Hepatocyte (in vitro differentiated cells): ENCODE data around the gene ERBB4. TPM values are rescaled to one million over a fixed set of nuclear protein-coding genes. Genes with fewer than 3 reads are reported as not detected.

Source experiments
- DNase-seq: peaks from one replicate; pipeline ENCODE4 v3.0.0-alpha.2; 2016; ENCODE audit warnings: low spot score
- H2AFZ ChIP-seq: fragments of 200-600 bp; sonication (generic); 2 replicates; pipeline ENCODE4 v1.6.0; 2016; ENCODE audit warnings: antibody characterized with exemption, mild to moderate bottlenecking
- H3K27ac ChIP-seq: fragments of 200-600 bp; sonication (generic); 2 replicates; pipeline ENCODE4 v1.5.1; 2016; ENCODE audit warnings: mild to moderate bottlenecking
- H3K27me3 ChIP-seq: fragments of 200-600 bp; sonication (generic); 2 replicates; pipeline ENCODE4 v1.6.1; 2016
- H3K36me3 ChIP-seq: fragments of 200-600 bp; sonication (generic); replicated peaks from 2 replicates; pipeline ENCODE4 v1.5.1; 2016; ENCODE audit warnings: low read depth; ENCODE audit not compliant: insufficient read depth
- H3K4me1 ChIP-seq: fragments of 200-600 bp; sonication (generic); 2 replicates; pipeline ENCODE4 v1.5.1; 2016; ENCODE audit warnings: mild to moderate bottlenecking, moderate library complexity; ENCODE audit not compliant: insufficient read depth
- H3K4me2 ChIP-seq: fragments of 200-600 bp; sonication (generic); 2 replicates; pipeline ENCODE4 v1.6.0; 2016
- H3K4me3 ChIP-seq: fragments of 200-600 bp; sonication (generic); 2 replicates; pipeline ENCODE4 v1.5.1; 2016; ENCODE audit warnings: mild to moderate bottlenecking
- H3K79me2 ChIP-seq: fragments of 200-600 bp; sonication (generic); 2 replicates; pipeline ENCODE4 v1.6.0; 2017; ENCODE audit warnings: mild to moderate bottlenecking
- H3K9me2 ChIP-seq: fragments of 200-600 bp; sonication (generic); replicated peaks from 2 replicates; pipeline ENCODE4 v1.6.0; 2017; ENCODE audit warnings: mild to moderate bottlenecking; ENCODE audit not compliant: insufficient read depth
- H3K9me3 ChIP-seq: fragments of 200-600 bp; sonication (generic); 2 replicates; pipeline ENCODE4 v1.5.1; 2016; ENCODE audit warnings: low read depth, mild to moderate bottlenecking
- H4K20me1 ChIP-seq: fragments of 200-600 bp; sonication (generic); 2 replicates; pipeline ENCODE4 v1.6.0; 2016; ENCODE audit warnings: mild to moderate bottlenecking; ENCODE audit not compliant: insufficient read depth, poor library complexity, severe bottlenecking
- EZH2 ChIP-seq: fragments of 200-600 bp; sonication (generic); IDR thresholded peaks from 2 replicates; pipeline ENCODE4 v1.6.1; 2016; ENCODE audit warnings: antibody characterized with exemption, mild to moderate bottlenecking, borderline replicate concordance
- EZH2phosphoT487 ChIP-seq: fragments of 200-600 bp; sonication (generic); IDR thresholded peaks from one replicate; pipeline ENCODE4 v1.6.1; 2018; ENCODE audit warnings: antibody characterized with exemption, mild to moderate bottlenecking, low read depth, moderate library complexity; ENCODE audit not compliant: unreplicated experiment, severe bottlenecking
- WGBS: methylation state at CpG from one replicate; pipeline ENCODE4 v1.1.6; 2016; ENCODE audit warnings: low lambda C conversion rate; ENCODE audit errors: missing lambda C conversion rate; 5-methylcytosine and 5-hydroxymethylcytosine counted together
- polyA plus RNA-seq: library from polyadenylated mRNA; unstranded; fragments of >200 nt; fragmentation: Nextera tagmentation; extraction: Ambion mirVana; gene quantifications from 2 replicates; pipeline ENCODE4 v1.2.1, GENCODE V29; 2016
- total RNA-seq: library from RNA; depleted of rRNA; stranded (reverse); fragments of >200 nt; gene quantifications from 2 replicates; pipeline ENCODE4 v1.2.3, GENCODE V29; 2014
- TF ChIP-seq, protein P1 (sequence below): fragments of 200-600 bp; sonication (generic); IDR thresholded peaks from 2 replicates; pipeline ENCODE4 v1.5.1; 2016; ENCODE audit warnings: antibody characterized with exemption, mild to moderate bottlenecking; ENCODE audit not compliant: poor library complexity

ERBB4 gene
- total and polyA plus RNA-seq, 2 experiments from 2014 or later, result 3.4 to 3.9 TPM

GRCh38 chr2:211737282-211737681, 801.3 kb downstream of the ERBB4 start:
- TF ChIP-seq, protein P1, sequence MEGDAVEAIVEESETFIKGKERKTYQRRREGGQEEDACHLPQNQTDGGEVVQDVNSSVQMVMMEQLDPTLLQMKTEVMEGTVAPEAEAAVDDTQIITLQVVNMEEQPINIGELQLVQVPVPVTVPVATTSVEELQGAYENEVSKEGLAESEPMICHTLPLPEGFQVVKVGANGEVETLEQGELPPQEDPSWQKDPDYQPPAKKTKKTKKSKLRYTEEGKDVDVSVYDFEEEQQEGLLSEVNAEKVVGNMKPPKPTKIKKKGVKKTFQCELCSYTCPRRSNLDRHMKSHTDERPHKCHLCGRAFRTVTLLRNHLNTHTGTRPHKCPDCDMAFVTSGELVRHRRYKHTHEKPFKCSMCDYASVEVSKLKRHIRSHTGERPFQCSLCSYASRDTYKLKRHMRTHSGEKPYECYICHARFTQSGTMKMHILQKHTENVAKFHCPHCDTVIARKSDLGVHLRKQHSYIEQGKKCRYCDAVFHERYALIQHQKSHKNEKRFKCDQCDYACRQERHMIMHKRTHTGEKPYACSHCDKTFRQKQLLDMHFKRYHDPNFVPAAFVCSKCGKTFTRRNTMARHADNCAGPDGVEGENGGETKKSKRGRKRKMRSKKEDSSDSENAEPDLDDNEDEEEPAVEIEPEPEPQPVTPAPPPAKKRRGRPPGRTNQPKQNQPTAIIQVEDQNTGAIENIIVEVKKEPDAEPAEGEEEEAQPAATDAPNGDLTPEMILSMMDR, result no peak
- TF ChIP-seq EZH2, result no peak
- no peak for TF ChIP-seq EZH2phosphoT487
- H3K27ac ChIP-seq, result no peak overlapping the region
- H3K4me2 ChIP-seq, result no peak overlapping the region
- DNase-seq, result no peak
- no peaks in the 10 kb centered on the region for H3K9me3 ChIP-seq
- H3K4me1 ChIP-seq, result no peaks in the 10 kb centered on the region
- 71% methylated on average over 3 of the region's 3 CpGs for WGBS
- no peak overlapping the region for H2AFZ ChIP-seq
- H4K20me1 ChIP-seq, result no peaks in the 10 kb centered on the region
- no peaks in the 10 kb centered on the region for H3K9me2 ChIP-seq
- no peak overlapping the region for H3K4me3 ChIP-seq
- no peaks in the 10 kb centered on the region for H3K79me2 ChIP-seq
- no peaks in the 10 kb centered on the region for H3K27me3 ChIP-seq
- no peaks in the 10 kb centered on the region for H3K36me3 ChIP-seq

DNA sequence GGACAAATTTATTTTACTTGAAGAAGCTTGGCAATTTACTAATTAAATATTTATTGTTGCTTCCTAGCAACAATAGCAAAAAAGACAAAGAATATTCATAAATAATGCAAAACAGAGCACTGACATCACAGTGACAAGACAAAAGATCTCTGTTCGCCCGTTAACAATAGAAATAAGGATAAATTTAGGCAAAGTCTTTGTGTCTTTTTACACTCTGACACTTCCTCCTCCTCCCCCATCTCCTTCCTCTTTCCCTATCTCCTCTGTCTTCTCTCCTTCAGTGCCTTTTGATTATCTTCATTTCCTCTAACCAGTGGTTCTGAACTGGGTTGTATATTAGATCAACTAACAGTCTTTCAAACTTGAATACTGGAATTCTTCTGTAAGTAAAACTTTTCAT, 808.4 kb downstream of the ERBB4 start:
- no peaks in the 10 kb centered on the region for H4K20me1 ChIP-seq
- no peak for DNase-seq
- H3K79me2 ChIP-seq, result no peaks in the 10 kb centered on the region
- H3K4me1 ChIP-seq, result no peaks in the 10 kb centered on the region
- no peak overlapping the region for H3K27ac ChIP-seq
- H3K4me2 ChIP-seq, result no peak overlapping the region
- no peak for TF ChIP-seq EZH2
- no peak overlapping the region for H2AFZ ChIP-seq
- no peaks in the 10 kb centered on the region for H3K9me3 ChIP-seq
- WGBS, result 84% methylated on average over 2 of the region's 2 CpGs
- no peak overlapping the region for H3K4me3 ChIP-seq
- no peaks in the 10 kb centered on the region for H3K9me2 ChIP-seq
- no peaks in the 10 kb centered on the region for H3K27me3 ChIP-seq
- no peaks in the 10 kb centered on the region for H3K36me3 ChIP-seq

- Histone ChIP-seq H4K20me1 (no peaks in the 10 kb centered on the region), H3K36me3 (no peaks in the 10 kb centered on the region), H3K4me2 (no peak overlapping the region), H3K4me1 (no peaks in the 10 kb centered on the region), H3K9me3 (no peaks in the 10 kb centered on the region), H3K4me3 (no peak overlapping the region), H3K79me2 (no peaks in the 10 kb centered on the region), H3K27ac (no peak overlapping the region), H3K27me3 (no peaks in the 10 kb centered on the region), H2AFZ (no peak overlapping the region), H3K9me2 (no peaks in the 10 kb centered on the region)
- no peak for DNase-seq
- no peak for TF ChIP-seq EZH2
- TF ChIP-seq EZH2phosphoT487, result no peak
- TF ChIP-seq, protein P1, result no peak
Measured at GRCh38 chr2:211729433-211729832, 809.2 kb downstream of the ERBB4 start.

- TF ChIP-seq, protein P1, result no peak
- TF ChIP-seq EZH2phosphoT487 (no peak), EZH2 (no peak)
- Histone ChIP-seq H3K4me3 (no peak overlapping the region), H3K79me2 (no peaks in the 10 kb centered on the region), H3K9me3 (no peaks in the 10 kb centered on the region), H3K36me3 (no peaks in the 10 kb centered on the region), H3K9me2 (no peaks in the 10 kb centered on the region), H3K27me3 (no peaks in the 10 kb centered on the region), H3K4me2 (no peak overlapping the region), H4K20me1 (no peaks in the 10 kb centered on the region), H2AFZ (no peak overlapping the region), H3K27ac (no peak overlapping the region), H3K4me1 (no peaks in the 10 kb centered on the region)
- WGBS, result 86% methylated on average over 5 of the region's 5 CpGs
- DNase-seq, result no peak
Measured at GRCh38 chr2:211724933-211725332, 813.7 kb downstream of the ERBB4 start.
